Activated CD4-positive, alpha-beta T cell treated with anti-CD3 and anti-CD28 coated beads, Interleukin-2, amount 50 U/mL, for 24 hours (primary cell): ENCODE results near the gene C9orf78.
A peak's percentile ranks its signal among the peaks of the same experiment; 100 is the strongest.
"Not testable (repeated sequence)": the region's sequence is repeated elsewhere in the genome, so short reads cannot be mapped to it uniquely, and the experiment has no call there.

Source experiments
- DNase-seq, 2 donors: peaks; one replicate each; pipeline ENCODE4 v3.0.0-alpha.2; 2020; ENCODE audit warnings: low read depth in 1 of 2, low spot score in 1 of 2

Gene C9orf78

DNA sequence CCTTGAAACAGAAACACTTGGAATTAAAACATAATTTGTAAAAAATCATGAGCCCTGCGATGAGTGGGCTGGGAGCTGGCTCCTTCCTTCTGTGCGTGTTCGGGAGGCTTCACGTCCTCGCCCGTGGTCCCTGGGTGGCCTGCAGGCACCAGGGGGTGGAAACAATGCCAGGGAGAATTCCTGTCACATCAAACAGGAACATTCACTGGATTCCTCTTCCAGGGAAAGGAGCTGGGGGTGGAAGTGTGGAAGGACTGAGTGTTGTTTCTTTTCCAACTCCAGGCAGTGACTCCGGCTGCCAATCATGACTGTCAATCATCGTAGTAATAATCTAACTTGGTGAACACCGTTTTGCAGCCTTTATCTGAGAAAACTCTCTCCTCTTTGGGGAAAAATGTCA, 21.4 kb downstream of the C9orf78 start:
- no peak for DNase-seq

DNA sequence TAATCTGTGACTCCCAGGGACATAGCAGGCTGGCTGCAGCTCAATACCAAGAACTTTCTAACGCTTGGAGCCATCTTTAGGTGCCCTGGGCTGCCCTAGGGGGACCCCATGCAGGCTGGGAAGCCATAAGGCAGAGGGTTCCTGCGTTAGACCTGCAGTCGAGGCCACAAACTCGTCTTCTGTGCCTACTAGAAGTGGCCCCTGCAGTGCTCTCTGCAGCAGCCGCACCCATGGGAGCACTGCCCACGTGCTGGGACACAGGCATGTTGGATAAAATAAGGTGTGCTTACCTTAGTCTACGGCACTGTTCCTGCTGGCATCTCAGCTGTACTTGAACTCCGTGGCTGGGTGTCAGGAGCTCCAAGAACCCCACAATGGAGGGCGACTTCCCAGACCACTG, 22.7 kb downstream of the C9orf78 start:
- no peak for DNase-seq

DNA sequence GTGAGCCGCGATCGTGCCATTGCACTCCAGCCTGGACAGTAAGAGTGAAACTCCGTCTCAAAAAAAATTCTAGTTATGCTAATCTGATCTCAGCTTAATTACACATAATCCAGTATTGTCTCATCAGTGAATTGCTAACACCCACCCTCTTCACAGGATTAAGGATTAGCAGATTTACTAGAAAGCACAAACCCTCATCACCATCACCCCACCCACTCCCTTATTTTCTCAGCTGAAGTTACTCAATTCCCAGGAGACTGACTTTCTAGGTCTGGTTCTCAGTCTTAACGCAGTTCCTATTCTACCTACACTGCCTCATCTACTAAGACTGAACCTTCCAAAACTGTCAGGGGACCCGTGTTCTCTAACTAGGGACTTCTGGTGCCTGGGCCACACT, 23.1 kb downstream of the C9orf78 start:
- no peak for DNase-seq

DNA sequence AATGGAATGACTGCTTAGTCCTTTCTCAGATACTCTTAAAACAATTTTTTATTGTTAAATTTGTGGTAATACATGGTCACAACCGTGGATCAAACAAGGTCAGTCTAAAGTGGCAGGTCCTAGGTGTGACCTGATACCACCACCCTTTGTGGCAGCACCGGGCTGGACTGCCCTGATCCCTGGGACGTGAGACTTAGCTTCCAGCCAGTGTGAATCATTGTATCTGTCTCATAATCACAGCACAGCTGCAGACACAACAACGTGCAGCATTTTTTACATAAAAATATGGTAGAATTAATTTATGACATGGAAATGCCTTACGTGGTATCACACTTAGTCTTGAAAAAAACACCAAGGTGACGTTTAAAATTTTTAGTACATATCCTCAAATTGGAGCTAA, 24.3 kb downstream of the C9orf78 start:
- no peak for DNase-seq

DNA sequence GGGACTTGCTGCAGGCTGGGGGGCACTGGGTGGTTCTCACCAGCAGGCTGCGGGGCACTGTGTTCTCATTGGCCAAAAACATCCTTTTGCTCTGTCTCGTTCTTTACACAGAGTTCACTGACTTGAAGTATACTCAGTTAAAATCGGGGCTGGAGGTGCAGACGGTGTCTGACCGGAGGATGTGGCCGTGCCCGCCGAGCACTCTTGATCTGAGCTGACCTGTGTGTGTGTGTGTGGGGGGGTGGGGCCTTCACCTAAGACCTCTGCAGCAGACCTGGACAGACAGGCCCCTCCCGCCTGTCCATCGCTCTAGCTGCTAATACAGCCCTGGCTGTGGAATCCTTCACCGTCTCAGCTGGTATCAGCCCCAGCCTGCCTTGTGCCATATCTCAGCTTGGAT, 25.0 kb downstream of the C9orf78 start:
- DNase-seq, result no peak

DNA sequence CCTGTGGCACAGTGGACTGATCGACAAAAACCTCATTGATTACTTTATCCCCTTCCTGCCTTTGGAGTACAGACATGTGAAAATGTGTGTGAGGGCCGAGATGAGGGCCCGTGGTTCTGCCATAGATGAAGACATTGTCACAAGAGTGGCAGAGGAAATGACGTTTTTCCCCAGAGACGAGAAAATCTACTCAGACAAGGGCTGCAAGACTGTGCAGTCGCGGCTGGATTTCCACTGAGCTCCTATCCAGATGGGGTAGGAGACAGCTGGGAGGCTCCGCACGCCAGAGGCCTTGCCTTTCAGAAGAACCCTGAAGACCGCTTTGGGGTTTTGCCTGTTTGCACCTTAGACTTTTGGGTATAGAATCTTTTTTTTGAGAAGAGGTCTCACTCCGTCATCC, 25.7 kb downstream of the C9orf78 start:
- no peak for DNase-seq

DNA sequence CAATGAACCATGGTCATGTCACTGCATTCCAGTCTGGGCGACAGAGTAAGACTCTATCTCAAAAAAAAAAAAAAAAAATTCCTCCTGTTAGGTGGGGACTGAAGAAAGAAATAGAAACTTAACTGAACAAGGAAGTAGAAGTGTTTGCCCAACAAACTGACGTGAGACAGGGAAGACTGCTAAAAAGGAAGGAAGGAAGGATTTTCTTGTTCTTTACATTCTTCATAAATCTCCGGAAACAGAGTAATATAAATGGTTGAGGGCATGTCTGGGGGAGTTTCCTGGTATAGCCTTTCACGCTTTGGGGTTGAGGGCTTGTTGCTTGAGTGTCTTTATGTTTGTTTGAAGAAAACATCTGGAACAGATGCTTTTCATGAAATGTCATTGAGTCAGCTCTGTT, 29.0 kb downstream of the C9orf78 start:
- DNase-seq, result no peak

DNA sequence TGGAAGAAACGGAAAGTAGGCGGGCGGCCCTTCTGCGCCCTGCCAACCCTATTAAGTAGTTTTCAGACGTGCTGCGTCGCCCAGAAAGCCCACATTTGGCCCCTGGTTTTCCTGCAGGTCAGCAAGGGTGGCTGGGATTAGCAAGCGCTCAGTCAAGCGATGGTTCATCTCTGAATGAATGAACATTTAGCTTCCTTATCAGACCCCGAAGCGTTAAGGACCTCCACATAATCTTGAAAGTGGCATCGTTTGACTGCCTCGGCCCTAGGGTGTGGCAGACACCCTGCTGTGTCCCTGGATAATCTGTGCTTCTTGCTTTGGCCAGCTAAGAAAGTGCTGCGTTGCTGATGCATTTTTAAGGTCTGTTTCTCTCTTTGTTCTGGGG, 31.4 kb downstream of the C9orf78 start:
- no peak for DNase-seq

DNA sequence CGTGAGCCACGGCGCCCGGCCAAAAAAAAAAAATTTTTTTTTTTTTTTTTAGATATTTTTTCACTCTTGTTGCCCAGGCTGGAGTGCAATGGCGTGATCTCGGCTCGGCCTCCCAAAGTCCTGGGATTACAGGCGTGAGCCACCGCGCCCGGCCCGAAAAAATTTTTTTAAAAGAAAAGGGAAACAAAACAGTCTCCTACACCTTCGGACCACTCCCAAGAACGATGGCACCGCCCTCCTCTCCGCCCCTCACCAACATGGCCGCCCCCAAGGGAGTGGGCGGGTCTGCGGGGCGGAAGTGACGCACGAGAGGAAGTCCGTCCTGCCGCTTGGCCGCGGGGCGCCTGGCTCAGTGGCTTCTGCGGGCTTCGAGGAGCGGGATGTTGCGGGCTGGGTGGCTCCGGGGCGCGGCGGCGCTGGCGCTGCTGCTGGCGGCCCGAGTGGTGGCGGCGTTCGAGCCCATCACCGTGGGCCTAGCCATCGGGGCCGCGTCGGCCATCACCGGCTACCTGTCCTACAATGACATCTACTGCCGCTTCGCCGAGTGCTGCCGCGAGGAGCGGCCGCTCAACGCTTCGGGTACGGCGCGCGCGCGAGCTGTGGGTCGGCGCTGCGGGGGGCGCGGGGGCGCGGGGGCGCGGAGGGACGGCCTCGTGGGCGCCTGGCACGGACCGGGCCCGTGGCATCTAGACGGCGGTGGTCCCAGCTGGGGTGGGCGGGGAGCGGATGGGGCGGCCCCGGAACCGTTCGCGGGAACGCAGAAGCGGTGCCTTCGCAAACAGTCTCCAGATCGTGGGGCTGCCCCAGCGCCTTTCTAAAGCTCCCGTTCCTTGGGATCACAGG, 32.0 kb downstream of the C9orf78 start, which contains the start of gene TOR1B:
TOR1B (plus strand) TSS at position 352 of the 843 bp plus-strand sequence; CDS start at position 381, 29 bp downstream.
- DNase-seq, result peak; percentile 92 to 94

DNA sequence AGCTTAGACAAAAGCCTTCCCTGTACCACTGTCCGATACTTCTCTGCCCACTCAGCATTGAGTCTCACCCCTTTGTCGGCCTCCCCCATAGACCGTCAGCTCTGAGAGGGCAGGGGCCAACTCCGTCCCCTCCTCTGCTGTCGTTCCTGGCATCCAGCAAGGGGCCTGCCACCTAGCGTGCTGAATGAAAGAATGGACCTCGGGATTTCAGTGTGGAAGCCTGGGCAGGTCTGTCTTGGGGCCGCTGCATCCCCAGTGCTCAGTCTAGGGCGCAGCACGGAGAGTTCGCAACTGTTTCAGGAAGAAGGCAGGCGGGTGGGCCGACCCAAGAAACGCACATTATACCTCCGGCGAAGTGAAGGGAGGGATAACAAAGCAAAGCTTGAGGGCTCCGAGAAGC, 33.6 kb downstream of the C9orf78 start:
- no peak for DNase-seq

DNA sequence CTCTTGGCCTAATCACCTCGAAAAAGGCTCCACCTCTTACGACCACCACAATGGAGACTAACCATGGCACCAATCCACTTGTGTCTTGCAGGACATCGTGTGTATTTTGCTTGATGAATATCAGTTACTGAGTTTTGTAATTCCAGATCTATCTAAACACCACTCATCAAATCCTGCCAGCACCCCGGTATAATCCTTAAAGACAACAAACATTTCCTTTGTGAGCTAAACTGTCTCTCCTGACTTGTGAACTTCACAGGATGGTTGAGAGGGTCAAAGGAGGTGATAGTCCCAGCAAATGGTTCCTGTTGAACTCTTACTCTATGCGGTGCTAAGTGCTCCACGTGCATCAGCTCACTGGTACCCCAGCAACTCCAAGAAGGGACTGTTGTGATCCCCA, 36.1 kb downstream of the C9orf78 start:
- DNase-seq, result no peak

DNA sequence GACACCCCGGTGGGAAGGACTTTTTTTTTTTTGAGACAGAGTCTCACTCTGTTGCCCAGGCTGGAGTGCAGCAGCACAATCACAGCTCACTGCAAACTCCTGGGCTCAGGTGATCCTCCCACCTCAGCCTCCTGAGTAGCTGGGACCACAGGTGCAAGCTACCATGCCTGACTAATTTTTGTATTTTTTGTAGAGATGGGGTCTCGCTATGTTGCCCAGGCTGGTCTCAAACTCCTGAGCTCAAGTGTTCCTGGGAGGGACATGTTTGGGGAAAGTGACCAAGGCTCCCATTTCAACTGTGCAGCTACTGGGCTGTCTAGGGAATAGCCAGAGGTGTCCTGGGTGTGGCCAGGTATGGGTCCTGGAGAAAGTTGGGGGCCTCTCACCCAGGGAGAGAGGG, 39.0 kb downstream of the C9orf78 start:
- not testable (repeated sequence) for DNase-seq

DNA sequence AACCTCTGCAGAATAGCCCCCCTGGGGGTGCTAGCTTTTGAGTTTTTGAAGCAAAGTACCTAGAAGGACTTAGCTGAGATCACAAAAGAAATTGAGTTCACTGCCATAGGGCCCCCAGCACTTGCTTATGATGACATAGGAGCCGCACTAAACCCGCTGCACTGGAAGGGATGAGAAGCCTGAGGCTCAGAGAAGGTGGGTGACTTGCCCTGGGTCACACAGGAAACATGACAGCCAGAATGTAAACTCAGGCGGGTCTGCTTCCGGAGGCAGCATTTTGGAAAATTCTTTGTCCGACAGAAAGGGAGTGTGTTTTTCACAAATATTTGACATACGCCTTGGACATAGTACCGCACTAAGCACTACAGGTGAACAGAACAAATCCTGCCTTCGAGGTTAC, 40.5 kb downstream of the C9orf78 start:
- DNase-seq, result no peak

DNA sequence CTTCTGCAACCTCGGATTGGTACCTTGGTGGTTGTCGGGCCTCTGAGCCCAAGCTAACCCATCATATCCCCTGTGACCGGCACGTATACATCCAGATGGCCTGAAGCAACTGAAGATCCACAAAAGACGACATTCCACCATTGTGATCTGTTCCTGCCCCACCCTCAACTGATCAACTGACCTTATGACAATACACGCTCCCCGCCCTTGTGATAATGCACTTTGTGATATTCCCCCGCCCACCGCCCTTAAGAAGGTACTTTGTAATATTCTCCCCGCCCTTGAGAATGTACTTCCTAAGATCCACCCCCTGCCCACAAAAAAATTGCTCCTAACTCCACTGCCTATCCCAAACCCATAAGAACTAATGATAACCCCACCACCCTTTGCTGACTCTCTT, 48.6 kb downstream of the C9orf78 start:
- DNase-seq, result no peak

DNA sequence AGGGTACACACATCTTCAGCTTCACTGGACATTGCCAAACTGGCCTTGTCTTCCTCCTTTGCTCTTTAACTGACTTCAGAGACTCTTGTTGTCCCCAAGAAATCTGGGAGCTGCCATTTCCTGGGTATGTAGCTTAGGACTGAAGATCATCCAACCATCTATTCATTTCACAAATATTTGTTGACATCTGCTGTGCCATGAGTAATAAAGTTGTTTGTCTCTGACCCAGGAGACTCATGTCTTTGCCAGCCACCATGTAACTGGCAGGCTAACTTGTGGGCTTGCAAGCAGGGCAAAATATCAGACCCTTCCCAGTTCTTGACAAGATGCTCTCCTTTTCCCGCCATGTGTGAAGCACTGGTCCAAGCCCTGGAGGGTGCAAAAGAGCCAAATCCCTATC, 49.2 kb downstream of the C9orf78 start:
- no peak for DNase-seq

DNA sequence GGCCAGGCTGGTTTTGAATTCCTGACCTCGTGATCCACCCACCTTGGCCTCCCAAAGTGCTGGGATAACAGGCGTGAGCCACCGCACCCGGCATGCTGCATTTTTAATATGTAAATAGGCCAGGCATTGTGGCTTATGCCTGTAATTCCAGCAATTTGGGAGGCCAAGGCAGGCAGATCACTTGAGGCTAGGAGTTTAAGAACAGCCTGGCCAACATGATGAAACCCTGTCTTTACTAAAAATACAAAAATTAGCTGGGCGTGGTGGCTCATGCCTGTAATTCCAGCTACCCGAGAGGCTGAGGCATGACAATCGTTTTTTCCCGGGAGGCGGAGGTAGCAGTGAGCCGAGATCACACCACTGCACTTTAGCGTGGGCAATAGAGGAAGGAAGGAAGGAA, 50.1 kb downstream of the C9orf78 start:
- DNase-seq, result not testable (repeated sequence)

DNA sequence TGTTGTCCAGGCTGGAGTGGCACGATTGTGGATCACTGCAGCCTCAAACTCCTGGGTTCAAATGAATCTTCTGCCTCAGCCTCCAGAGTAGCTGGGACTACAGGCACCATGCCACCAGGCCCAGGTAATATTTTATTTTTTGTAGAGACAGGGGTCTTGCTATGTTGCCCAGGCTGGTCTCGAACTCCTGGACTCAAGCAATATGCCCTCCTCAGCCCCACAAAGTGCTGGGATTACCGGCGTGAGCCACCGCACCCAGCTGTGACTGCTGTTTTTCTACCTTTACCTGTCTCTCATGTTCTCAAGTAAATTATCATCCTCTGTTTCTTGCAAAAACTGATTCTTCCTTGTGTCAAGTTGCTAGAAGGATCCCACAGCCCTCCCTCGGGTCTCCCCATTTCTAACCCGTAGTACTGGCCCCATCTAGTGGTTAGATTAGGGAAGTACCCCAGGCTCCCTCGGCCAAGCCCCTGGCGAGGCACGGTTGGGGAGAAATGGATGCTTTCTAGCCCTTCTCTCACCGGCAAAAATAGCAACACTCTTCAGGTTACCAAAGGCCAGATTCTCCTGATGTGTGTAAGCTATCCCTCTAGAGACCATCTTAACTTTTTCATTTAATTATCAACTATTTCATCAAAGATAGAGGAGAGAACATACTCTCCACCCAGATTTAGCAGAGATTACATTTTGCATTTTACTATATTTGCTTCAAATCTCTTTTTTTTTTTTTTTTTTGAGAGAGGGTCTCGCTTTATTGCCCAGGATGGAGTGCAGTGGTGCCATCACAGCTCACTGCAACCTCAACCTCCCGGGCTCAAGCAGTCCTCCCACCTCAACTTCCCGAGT, 51.3 kb downstream of the C9orf78 start:
- DNase-seq, result peak; percentile 53 to 73

DNA sequence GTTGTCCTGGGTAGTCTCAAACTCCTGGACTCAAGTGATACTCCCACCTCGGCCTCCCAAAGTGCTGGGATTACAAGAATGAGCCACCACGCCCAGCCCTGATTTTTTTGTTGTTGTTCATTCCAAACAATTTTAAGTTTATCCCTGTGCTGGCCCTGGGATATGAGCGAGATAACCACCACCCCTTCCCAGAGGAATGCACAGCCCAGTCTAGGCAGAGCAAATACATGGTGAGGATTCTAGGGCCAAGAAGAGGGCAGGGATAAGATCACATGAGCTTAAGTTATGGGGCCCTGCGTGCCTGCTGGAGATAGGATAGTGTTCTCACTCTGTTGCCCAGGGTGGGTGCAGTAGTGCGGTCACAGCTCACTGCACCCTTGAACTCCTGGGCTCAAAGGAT, 53.1 kb downstream of the C9orf78 start:
- no peak for DNase-seq

DNA sequence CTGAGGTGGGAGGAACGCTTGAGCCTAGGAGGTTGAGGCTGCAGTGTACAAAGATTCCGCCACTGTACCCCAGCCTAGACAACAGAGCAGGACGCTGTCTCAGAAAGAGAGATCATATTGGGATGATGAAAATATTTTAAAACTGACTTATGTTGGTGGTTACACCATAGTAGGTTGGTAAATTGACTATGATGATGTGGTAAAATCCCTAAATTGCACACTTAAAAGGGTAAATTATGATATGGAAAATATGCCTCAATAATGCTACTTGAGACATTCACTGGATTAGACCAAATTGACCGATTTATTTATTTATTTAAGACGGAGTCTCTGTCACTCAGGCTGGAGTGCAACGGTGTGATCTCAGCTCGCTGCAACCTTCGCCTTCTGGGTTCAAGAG, 53.9 kb downstream of the C9orf78 start:
- no peak for DNase-seq

DNA sequence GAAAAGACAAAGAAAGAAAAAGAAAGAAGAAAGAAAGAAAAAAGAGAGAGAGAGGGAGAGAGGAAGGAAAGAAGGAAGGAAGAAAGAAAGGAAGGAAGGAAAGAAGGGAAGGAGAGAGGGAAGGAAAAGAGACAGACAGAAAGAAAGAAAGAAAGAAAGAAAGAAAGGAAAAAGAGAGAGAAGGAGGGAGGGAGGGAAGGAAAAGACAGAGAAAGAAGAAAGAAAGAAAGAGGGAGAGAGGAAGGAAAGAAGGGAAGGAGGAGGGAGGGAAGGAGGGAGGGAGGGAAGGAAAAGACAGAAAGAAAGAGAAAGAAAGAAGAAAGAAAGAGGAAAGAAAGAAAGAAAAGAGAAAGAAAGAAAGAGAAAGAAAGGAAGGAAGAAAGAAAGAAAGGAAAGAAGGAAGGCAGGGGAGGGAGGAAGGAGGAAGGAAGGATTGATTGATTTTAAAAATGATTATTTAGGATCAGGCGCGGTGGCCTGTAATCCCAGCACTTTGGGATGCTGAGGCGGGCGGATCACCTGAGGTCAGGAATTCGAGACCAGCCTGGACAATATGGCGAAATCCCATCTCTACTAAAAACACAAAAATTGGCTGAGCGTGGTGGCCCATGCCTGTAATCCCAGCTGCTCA, 55.4 kb downstream of the C9orf78 start:
- DNase-seq, result no peak

DNA sequence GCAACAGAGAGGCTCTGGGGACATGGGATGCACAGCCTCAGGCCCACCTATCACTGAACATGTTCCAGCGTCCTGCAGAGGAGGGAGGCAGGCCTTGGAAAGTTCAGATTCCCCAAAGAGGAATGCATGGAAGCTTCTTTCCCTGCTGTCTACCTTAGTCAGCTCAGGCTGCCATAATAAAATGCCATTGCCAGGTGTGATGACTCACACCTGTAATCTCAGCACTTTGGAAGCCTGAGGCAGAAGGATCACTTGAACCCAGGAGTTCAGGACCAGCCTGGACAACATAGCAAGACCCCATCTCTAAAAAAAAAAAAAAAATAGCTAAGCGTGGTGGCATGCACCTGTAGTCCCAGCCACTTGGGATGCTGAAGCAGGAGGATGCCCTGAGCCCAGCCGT, 56.6 kb downstream of the C9orf78 start:
- no peak for DNase-seq

DNA sequence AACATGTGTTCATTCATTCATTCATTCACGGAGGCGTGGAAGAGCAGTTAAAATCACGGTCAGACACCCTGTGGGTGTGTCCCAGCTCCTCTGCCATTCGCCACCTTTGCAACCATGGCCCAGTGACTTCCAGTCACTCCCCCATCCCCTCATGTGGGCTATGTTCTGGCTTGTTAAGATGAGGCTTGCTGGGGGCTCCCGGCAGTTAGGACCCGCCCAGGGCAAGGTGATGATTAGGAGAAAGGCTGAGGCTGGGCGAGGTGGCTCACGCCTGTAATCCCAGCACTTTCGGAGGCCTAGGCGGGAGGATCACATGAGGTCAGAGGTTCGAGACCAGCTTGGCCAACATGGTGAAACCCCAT, 57.3 kb downstream of the C9orf78 start:
- no peak for DNase-seq
